Measurements from ENCODE around the gene IL17D. TPM values are rescaled to one million over a fixed set of nuclear protein-coding genes. Genes with fewer than 3 reads are reported as not detected.

The IL17D gene
- total RNA-seq, 4 donors from 2014 or later = 2.4 to 3.9 TPM; not detected in 2

GRCh38 chr13:20767309-20767943, 63.9 kb downstream of the IL17D start:
- TF ChIP-seq POLR2A (IDR thresholded peaks at IDR 0.05) (no peak), CTCF (IDR thresholded peaks at IDR 0.05) (no peak)
- no peaks in the 10 kb centered on the region for H3K27me3 ChIP-seq
- H3K4me1 ChIP-seq = peaks cover 0 to under 1% (median 0%) of the 10 kb centered on the region in 4 donors
- H3K36me3 ChIP-seq = no peaks in the 10 kb centered on the region
- no peaks in the 10 kb centered on the region for H3K9me3 ChIP-seq
- no peak overlapping the region for H3K27ac ChIP-seq
- no peak overlapping the region for H3K4me3 ChIP-seq
- DNase-seq = no peak

GRCh38 chr13:20769091-20769490, 65.6 kb downstream of the IL17D start:
- no peak for TF ChIP-seq POLR2A (IDR thresholded peaks at IDR 0.05)
- TF ChIP-seq CTCF (IDR thresholded peaks at IDR 0.05) = no peak
- Histone ChIP-seq H3K4me1 (peaks cover 0 to 5% (median 0%) of the 10 kb centered on the region in 4 donors), H3K27ac (no peak overlapping the region), H3K4me3 (no peak overlapping the region), H3K36me3 (no peaks in the 10 kb centered on the region), H3K27me3 (no peaks in the 10 kb centered on the region), H3K9me3 (no peaks in the 10 kb centered on the region)
- no peak for DNase-seq

GRCh38 chr13:20769834-20770233, 66.3 kb downstream of the IL17D start:
- Histone ChIP-seq H3K27ac (no peak overlapping the region), H3K27me3 (no peaks in the 10 kb centered on the region), H3K4me3 (no peak overlapping the region), H3K4me1 (peaks cover 0 to 5% (median 0%) of the 10 kb centered on the region in 4 donors), H3K36me3 (no peaks in the 10 kb centered on the region), H3K9me3 (no peaks in the 10 kb centered on the region)
- no peak for DNase-seq
- TF ChIP-seq POLR2A (IDR thresholded peaks at IDR 0.05) (no peak), CTCF (IDR thresholded peaks at IDR 0.05) (no peak)

Other genes with a start within 250 kb of the IL17D start
- 100 to 1,000 TPM in 3 of 4 donors, 10 to 100 TPM in 1; 81.7 to 357 (median 299) TPM for gene CRYL1, start 177.8 kb upstream of the IL17D start, total RNA-seq
- gene IFT88, start 136.5 kb upstream of the IL17D start, total RNA-seq = 10 to 100 TPM; 25.6 to 30.5 (median 25.8) TPM
- 1 to 10 TPM in 3 of 4 donors, not detected in 1; 1.4 to 3.6 (median 2.2) TPM for gene EEF1AKMT1, start 70.3 kb downstream of the IL17D start, total RNA-seq
- 10 to 100 TPM in 3 of 4 donors, 1 to 10 TPM in 1; 9.5 to 26.4 (median 15.7) TPM for gene XPO4, start 199.0 kb downstream of the IL17D start, total RNA-seq